HG03095 (cell line): ENCODE results near the gene NEK6.

Experiments used
- ATAC-seq: cut with Tn5 transposase; IDR thresholded peaks from one replicate; pipeline ENCODE4 v1.9.1; 2021; ENCODE audit warnings: moderate library complexity; ENCODE audit not compliant: unreplicated experiment

The NEK6 gene

DNA sequence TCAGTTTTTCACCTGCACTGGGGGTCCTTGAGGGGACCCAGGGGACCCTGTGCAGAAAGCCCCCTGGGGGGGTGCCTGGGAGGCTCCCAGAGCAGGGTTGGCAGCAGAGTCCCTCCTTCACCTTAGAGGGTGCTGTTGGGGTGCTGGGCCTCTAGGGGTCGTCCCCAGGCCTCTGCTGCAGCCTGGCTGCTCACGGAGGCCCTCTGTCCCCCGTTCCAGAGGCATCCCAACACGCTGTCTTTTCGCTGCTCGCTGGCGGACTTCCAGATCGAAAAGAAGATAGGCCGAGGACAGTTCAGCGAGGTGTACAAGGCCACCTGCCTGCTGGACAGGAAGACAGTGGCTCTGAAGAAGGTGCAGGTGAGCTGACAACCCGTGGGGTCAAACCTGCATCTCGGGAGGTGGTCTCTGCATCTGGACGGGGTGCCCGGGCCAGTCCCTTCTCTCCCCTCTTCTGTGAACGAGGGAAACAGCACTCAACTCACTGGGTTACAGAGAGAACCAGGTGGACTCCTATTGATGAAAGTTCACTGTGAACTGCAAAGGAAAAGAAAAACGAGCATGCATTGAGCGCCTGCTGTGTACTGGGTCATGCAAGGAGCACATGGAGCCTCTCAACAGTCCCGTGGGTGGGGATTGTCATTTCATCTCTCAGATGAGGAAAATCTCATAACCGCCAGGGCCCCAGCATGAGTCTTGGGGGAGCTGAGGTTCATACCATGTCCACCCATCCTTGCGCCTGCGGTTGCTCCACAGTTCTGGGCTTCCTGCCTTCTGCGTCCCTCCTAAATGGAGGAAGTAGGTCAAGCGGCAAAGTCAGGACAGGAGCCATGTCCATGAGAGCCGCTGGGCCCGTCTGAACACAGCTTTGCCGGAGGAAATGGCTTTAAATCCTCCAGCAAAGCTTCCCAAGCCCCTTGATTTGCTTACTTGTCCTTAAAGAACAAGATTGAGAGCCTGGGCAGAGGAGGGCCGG lies 54.8 kb downstream of the NEK6 start:
- ATAC-seq = no peak

DNA sequence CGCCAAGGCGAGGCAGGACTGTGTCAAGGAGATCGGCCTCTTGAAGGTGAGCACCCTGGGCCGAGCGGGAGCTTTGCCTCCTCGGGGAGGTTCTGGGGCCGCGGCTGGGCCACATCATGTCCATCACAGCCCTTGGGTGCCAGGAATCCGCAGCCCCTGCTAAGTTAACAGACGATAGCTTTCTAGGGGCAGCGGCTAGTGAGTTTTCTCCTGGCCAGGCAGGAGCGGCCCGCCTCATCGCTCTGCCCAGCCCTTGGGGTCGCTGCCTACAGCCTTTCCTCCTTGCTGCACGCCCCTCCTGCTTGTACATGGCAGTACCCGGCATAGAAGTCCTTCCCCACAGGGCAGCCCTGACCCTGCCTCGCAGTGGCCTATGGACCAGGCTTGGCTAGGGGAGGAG lies 56.2 kb downstream of the NEK6 start:
- ATAC-seq = no peak

DNA sequence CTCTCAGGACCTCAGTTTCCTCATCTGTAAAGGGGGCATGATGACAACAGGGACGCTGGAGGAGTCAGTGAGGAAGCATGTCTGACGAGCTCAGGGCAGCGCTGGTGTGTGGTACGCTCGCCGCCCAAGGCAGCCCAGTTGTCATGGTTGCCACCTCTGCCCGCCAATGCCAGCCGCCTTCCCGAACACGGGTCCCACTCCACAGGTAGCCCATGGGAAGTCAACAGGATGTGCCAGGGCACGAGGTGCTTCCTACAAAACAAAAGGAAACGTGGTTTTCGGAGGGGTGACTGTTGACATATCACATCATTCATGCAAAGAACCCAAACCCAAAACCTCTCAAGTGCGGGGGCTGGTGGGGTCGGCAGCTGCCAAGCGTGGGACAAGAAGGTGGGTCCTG lies 58.1 kb downstream of the NEK6 start:
- no peak for ATAC-seq

DNA sequence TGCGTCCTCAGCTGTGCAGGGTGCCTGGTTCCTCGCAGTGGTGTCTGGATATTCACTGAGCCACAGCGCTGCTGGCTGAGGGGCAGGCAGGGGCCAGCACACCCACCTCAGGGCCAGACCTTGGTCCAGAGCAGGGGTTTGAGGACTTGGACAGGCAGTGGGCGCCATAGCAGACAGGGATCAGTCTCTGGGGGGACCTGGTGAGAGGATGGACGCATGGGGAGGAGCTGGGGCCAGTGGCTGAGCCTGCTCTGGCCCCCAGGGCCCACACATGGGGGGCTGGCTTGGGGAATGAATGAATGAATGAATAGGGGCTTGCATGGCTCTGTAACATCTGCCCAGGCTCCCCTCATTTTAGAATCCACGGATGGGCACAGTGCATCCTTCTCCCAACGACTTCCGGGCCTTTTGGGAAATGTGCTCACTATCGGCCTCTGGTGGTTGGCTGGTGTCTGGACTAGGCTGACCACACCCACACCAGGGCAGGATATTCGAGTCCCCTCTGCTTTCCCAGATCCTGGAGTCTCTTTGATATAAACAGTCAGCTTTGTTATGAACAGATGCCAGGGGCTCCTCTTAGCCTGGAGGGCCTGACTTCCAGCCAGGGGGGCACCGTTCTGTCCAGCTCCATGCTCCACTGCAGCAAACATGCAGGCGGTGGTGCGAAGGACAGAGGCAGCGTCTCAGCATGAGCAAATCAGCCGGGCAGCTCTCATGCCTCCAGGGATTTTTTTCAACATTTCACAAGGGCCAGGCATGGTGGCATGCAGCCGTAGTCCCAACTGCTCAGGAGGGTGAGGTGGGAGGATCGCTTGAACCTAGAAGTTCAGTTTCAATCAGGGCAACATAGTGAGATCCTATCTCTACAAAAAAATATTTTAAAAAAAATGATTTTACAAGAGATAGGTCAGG lies 62.6 kb downstream of the NEK6 start:
- no peak for ATAC-seq

DNA sequence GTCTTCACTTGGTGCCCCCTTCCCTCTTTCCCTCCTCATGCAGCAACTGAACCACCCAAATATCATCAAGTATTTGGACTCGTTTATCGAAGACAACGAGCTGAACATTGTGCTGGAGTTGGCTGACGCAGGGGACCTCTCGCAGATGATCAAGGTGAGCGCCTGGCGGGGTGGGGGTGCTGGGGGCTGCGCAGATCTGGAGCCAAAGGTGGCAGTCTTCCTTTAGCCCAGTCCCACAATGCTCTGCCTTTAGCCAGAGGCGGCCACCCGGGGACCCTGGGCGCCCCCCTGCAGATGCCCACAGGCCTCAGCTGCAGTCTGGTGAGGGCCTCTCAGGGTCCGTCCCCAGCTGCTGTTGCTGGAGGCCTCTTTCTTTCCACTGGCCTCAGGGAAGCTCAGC lies 63.7 kb downstream of the NEK6 start:
- no peak for ATAC-seq

DNA sequence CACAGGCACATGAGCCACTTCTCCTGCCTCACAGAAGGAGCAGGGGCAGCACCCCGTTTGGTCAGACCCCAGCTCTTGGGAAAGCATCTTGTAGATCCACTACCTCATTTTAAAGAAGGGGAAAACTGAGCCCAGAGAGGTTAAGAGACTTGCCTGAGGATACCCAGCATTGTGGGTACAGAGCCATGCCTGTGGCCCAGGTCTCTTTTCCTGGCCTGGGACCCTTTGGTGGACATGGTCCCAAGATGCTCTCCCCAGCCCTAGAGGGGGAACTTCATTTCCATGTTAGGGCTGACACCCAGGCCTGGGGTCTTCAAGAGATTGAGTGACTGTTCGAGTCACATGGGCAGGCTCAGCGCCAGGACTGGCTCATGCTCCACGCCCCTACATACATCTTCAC lies 64.2 kb downstream of the NEK6 start:
- ATAC-seq = no peak

DNA sequence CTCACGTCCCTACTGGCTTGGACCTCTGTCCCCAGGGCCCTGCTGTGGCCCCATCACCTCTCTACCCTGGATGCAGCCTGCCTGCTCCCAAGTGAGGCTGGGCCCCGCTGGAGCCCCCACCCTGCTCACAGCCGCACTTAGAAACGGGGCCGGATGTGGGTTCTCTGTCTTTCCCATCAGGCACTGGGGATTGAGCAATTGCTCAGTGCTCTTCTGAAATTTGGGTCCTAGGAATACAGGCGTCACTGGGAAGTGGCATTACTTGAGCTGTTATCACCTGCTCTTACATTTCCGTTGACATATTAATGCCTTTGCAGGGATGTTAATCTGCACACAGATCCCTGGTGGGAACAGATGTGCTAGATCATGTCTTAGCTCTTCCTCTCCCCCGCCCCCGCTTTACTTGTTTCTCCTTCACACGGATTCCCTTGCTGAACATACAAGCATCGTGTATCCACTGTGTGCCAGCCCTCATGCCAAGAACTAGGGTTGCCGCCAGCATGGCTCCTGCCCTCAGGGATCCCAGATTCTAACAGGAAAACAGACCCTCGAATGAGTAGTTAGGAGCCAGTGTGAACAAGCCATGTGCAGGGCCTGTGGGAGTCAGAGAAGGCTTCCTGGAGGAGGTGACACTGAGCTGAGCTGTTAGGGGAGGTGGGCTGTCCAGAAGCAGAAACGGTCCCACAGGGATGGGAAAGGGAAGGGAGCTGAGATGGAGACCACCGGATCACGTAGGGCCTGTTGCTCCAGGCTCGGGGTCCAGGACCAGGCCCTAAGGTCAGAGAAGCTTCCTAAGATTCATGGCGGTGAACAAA lies 65.1 kb downstream of the NEK6 start:
- no peak for ATAC-seq

DNA sequence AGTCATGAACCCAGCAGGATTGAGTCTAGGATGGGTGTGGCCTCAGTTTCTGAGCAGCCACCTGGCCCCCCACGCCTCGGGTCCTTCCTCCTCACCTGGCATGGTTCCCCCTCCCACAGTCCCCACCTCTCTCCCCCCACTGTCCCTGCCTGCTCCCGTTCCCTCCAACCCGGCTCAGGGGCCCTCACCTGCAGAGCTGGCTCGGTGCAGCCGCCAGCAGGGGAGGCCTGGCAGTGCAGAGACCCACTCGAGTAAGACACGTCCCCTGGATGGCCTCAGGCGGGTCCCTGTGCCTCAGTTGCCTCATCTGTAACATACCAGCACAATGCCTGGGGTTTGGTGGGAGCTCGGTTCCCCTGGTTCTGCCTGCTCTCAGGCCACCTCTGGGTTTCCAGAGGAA lies 66.2 kb downstream of the NEK6 start:
- no peak for ATAC-seq

DNA sequence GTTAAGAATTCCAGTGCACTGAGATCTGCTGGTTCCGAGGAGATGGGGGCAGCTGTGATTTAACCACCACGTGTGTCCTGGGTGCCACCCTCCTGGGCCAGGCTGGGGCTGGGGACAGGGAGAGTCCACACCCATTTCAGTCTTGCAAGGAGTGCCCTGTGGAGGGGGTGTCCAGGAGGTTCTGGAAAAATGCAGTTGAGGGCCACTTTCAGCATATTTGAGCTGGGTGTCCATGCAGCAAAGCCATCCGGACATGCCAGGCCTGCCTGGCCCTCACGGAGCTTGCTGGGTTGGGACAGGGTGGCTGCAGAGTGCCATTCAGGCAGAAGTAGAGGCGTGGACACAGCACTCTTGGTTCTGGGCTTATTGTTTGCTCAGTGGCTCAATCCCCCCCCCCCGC lies 68.1 kb downstream of the NEK6 start:
- ATAC-seq = no peak

DNA sequence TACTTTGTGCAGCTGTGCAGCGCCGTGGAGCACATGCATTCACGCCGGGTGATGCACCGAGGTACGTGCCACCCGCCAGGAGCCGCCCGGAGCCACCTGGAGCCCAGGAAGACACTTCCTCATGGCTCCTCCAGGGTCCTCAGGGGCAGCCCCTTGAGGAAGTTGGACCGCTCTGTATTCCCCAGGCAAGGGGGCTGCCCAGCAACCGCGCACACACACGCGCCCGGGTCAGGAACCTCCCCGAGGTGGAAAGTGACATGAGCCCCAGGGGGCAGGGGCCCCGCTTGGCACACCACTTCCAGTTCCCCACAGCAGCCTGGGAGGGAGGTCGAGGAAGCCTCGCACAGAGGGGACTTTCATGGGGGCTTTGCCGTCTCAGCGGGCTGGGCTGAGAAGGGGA lies 68.6 kb downstream of the NEK6 start:
- ATAC-seq = no peak

DNA sequence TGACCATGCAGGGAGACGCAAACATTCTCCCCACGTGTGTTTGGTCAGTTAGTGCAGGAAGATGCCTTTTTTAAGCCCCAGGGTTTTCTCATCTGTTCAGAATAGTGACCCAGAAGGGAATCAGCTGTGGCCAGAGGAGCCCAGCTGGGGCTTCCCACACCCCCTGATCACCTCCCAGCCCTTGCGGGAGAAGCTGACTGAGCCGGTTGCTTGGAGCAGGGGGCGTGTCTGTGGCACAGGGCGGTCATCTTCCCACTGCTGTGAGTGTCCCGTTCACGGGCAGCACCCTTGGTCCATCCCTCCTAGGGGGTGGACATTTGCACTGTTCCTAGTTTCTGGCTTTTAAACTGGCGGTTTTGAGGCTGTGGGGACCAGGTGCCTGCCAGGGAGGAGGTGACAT lies 69.7 kb downstream of the NEK6 start:
- ATAC-seq = no peak

DNA sequence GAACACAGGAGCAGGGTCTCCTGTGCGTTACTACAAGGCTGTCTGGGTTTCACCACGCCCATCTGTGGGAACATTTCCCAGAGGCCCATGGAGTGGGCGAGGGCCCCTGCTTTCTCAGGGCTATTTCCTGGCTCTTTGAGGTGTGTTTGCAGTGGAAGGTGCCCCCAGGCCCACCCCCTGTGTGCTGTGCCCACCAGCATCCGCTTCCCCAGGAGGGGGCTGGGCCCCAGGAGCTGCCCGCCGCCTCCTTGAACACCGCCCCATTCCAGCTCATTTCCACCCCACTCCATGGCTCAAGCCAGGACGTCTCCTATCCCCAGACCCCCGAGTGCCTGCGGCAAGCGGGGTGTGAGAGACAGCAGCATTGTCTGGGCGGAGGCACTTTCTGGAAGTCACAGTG lies 70.5 kb downstream of the NEK6 start:
- ATAC-seq = no peak

DNA sequence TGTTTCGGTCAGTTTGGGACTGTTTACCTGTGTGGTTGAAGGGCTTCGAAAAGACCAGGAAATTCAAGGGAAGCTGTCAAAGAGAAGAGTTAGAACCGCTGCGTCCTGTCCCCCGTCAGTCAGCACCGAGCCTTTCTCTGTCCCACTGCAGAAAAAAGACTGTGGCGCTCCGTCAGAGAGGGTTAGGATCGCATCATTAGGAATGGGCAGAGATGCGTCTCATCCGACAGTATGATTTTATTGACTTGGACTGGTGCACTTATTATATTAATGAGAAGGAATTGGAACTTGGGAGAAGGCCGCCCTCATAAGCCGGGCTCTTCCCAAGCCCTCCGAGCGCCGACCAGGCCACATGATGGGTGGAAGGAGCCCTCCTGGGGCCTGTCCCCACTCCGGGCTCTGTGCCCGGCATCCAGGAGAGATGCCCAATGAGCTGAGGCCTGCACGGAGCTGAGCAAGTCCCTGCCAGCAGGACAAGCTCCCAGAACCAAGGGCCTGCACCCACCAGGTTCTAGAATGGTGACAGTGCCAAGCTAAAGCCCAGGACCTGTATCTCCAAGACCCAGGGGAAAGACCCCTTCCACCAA lies 71.5 kb downstream of the NEK6 start:
- no peak for ATAC-seq

DNA sequence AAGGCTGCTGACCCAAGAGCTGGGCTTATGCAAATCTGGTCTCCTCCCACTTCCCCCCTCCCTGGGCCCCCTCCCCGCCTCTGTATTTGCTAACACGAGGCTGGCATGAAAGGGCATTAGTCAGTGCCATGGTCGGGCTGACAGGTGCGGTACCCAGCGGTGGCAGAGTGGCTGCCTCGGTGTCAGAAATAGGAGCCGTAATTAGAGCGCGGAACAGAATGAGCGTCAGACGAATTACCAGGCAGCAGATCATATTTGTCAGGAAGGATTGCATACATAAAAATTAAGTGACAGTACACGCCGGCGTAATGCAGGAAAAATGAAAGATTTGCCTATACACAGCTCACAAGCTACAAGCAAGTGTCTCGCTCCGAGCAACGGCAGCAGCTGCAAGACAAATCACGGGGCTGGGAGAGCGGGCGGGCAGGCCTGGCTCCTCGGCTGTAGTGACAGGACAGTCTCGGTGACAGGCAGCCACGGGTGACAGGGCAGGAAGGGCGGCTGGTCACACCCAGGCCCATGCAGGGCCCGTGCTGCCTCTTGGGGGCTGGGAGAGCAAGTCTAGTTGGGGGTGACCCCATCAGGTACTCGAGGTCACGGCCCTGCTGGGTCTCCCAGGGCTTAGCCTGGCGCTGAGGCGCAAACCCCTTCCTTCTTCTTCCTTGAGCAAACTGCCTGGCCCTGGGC lies 72.4 kb downstream of the NEK6 start:
- no peak for ATAC-seq

DNA sequence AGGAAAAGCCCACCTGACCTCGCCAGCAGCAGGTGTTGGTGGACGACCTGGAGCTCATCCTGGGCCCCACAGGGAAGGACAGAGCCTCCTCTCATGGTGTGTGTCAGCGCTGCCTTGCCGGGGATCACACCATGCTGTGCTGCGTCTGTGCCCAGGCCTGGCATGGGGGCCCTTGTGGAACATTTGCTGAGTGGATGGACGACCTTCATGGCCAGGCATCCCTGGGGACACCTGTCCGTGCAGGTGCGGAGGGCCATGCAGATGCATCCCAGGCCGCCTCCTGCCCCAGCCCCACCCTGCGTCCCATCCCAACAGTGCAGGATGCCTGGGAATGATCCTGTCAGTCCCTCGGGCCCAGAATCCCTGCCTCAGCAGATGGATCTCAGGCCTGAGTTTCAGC lies 73.8 kb downstream of the NEK6 start:
- ATAC-seq = no peak

DNA sequence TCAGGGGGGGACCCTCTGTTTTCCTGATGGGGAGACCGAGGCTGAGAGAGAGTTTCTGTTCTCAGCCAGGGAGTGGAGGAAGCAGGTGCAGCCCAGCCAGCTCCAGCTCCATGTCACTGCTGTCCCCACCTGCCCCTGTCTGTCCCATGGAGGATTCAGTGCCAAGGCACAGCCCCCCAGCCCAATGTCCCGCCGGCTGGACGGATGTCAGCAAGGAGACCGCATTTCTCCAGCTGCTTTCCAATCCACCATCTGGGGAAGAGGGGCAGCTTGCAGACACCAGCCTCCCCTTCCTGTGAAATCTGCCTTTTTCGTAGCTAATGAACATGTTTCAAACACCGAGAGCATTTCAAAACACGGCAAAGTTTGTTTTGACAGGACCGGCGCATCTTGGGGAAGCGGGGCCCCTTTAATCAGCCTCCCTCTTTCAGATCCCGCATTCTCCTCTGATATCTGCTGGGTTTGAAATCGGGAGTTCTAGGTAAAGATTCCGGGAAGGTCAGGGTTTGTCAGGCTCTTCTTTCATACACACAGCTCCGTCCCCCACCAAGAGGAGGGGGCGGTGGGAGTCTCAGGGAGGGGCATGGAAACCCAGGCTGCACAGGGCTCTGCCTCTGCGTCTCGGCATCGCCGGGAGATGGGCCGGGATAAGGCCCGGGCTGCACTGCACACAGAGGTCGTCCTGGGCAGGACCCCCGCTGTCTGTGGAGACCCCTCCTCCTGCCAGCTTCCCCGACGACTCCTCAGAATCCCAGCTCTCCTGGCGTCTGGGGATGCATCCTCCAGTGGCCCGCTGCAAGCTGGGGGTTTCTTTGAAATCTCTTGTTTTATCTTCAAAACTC lies 74.8 kb downstream of the NEK6 start:
- no peak for ATAC-seq

DNA sequence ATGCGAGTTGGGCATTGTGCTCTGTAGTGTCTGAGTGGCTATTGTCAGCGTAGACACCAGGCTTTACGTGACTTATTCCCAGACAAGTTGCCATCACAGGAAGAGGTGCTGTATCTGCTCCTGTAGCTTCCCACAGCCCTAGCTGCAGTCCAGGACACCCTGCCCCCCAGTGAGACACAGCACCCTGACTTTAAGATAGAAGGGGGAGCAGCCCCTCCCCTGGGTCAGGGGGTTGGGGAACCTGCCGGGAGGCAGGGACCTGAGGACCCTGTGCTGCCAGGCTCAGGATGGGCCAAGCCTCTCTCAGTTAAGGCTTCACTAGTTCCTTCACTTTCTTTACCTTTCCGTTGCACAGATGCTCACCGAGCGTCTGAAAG lies 75.4 kb downstream of the NEK6 start:
- no peak for ATAC-seq

DNA sequence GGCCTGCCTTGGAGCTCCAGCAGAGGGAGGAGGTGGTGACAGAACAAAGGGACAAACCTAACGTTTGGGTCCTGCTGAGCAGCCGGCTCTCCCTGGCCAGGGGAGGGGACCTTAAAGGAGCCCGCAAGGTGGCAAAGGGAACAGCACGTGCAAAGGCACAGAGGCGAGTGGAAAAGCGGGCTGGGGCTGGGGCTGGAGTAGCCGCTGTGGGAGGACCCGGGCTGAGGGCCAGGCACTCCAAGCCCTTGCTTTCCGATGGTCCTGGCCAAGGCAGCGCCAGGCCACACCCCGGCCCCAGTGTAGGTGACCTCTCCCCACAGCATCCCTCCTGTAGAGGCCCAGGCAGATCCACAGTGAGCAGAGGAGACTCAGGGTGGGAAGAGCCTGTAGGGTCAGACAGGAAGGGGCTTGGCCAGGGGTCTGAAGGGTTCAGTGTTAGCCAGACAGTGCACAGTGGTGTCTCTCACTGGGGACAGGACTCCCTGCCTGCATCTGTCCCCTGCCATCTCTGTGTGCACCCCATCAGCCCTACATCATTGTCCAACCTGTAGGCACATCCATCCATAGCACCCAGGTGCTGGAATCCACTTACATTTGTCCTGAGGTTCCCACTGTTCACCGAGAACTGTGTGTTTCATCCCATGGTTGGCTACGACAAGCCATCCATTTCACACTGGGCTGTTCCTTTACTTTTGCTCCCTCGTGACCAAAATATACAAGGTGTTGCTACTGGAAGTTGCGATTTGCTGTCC lies 77.0 kb downstream of the NEK6 start:
- no peak for ATAC-seq

DNA sequence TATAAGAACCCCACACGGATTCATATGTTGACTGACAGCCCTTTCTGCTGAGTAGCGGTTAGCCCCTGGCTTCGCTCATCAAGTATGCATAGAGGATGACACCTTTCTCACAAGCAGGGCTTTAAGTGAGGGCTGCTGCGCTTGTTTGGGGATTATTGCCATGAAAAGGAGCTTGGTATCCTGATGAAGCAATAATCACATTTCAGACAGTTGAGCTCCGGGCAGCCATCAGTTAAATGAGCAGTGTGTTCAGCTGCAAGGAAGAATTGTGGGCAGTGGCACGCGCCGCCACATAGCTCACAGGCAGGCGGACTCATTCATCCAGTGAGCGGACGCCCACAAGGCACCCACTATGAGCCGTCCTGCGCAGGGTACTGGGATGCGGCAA lies 77.6 kb downstream of the NEK6 start:
- no peak for ATAC-seq
